Mesothelial cell of epicardium (in vitro differentiated cells): Measurements from ENCODE around the gene CCL1. TPM values are rescaled to one million over a fixed set of nuclear protein-coding genes. Genes with fewer than 3 reads are reported as not detected.

Source experiments
- DNase-seq, 2 experiments: peaks; one replicate each; pipeline ENCODE4 v3.0.0; 2021; ENCODE audit warnings: low spot score in 2 of 2; ENCODE audit not compliant: unreplicated experiment in 2 of 2
- H3K27ac Mint-ChIP-seq: 2 replicates; pipeline ENCODE4 v1.8.0; 2021; ENCODE audit warnings: mixed read lengths
- H3K27me3 Mint-ChIP-seq: 2 replicates; pipeline ENCODE4 v1.8.0; 2021; ENCODE audit warnings: low read depth, mixed read lengths
- H3K36me3 Mint-ChIP-seq: 2 replicates; pipeline ENCODE4 v1.8.0; 2021; ENCODE audit warnings: mixed read lengths
- H3K4me1 Mint-ChIP-seq: 2 replicates; pipeline ENCODE4 v1.8.0; 2021; ENCODE audit warnings: mixed read lengths
- H3K4me3 Mint-ChIP-seq: 2 replicates; pipeline ENCODE4 v1.8.0; 2021; ENCODE audit warnings: mild to moderate bottlenecking, moderate library complexity, mixed read lengths
- H3K9me3 Mint-ChIP-seq: 2 replicates; pipeline ENCODE4 v1.8.0; 2021; ENCODE audit warnings: mixed read lengths
- CTCF ChIP-seq: fragments of 200-600 bp; sonication (generic); IDR thresholded peaks from one replicate; pipeline ENCODE4 v1.5.0; 2021; ENCODE audit warnings: antibody characterized with exemption; ENCODE audit not compliant: unreplicated experiment
- total RNA-seq: library from RNA; stranded (reverse); gene quantifications from 3 replicates; pipeline ENCODE4 v1.2.1, GENCODE V29; 2021

Gene CCL1
- total RNA-seq, 1 donor from 2014 or later: not detected

DNA sequence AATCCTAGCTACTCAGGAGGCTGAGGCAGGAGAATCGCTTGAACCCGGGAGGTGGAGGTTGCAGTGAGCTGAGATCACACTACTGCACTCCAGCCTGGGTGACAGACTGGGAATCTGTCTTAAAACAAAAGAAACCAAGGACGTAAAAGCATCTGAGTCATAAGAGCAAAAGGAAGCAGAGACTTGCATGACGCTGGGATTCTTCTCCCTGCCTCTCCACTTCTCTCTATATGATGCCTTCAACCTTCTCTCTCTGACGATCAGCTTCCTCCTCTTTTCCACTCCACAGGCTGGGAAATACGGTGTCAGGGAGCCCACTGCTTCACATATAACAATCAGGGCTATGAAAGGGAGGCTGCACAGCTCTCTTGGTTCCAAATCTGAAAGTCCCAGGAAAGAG is 43.2 kb upstream of the CCL1 start:
- DNase-seq: no peak
- Mint-ChIP-seq H3K4me3 (no peak overlapping the region), H3K27me3 (peaks cover 43% of the 10 kb centered on the region), H3K27ac (no peak overlapping the region), H3K9me3 (no peaks in the 10 kb centered on the region), H3K4me1 (no peaks in the 10 kb centered on the region), H3K36me3 (no peaks in the 10 kb centered on the region)
- TF ChIP-seq CTCF: no peak

DNA sequence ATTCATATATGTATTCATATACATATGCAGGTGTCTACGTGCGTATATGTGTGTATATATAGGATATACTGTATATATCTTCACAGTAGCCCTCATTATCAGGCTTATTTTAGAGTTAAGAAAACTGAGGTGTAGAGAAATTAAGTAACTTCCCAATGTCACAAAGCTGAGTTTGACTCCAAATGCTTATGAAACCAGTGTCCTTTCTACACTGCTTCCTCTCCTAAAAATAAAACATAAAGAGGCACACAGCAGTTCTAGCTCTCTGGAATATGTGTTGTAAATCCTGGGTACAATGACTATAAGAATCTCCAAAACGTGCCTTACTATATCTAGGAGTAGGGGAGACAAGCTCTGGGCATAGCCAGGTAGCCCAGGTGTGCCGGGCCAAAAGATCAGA is 40.0 kb upstream of the CCL1 start:
- H3K4me1 Mint-ChIP-seq: no peaks in the 10 kb centered on the region
- no peak overlapping the region for H3K27ac Mint-ChIP-seq
- H3K9me3 Mint-ChIP-seq: no peaks in the 10 kb centered on the region
- no peak for DNase-seq
- peaks cover 40% of the 10 kb centered on the region for H3K27me3 Mint-ChIP-seq
- no peaks in the 10 kb centered on the region for H3K36me3 Mint-ChIP-seq
- TF ChIP-seq CTCF: no peak
- H3K4me3 Mint-ChIP-seq: no peak overlapping the region

DNA sequence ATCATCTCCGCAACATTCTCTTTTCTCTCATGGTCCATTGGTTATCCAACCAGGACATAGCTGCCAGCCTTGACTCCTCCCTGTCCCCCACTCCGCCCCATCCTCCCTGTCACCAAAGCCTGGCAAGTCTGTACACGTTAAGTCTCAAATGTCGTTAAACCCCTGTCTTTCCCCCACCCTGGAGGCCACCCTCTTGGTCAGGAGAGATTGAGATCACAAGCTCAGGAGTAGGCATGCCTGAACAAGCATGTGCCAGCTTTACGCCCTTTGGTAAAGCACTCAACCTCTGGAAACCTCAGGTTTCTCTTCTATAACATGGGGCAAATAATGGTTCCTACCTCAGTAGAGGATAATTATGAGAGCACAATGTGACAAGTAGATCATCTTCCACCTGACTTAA is 38.1 kb upstream of the CCL1 start:
- TF ChIP-seq CTCF: no peak
- Mint-ChIP-seq H3K27me3 (peaks cover 47% of the 10 kb centered on the region), H3K4me3 (no peak overlapping the region), H3K9me3 (no peaks in the 10 kb centered on the region), H3K36me3 (no peaks in the 10 kb centered on the region), H3K27ac (no peak overlapping the region), H3K4me1 (no peaks in the 10 kb centered on the region)
- no peak for DNase-seq

GRCh38 chr17:34400301-34400931 is 37.4 kb upstream of the CCL1 start:
- H3K4me3 Mint-ChIP-seq: no peak overlapping the region
- DNase-seq: no peak
- H3K27ac Mint-ChIP-seq: no peak overlapping the region
- H3K36me3 Mint-ChIP-seq: no peaks in the 10 kb centered on the region
- TF ChIP-seq CTCF: no peak
- peaks cover 50% of the 10 kb centered on the region for H3K27me3 Mint-ChIP-seq
- H3K4me1 Mint-ChIP-seq: no peaks in the 10 kb centered on the region
- no peaks in the 10 kb centered on the region for H3K9me3 Mint-ChIP-seq

DNA sequence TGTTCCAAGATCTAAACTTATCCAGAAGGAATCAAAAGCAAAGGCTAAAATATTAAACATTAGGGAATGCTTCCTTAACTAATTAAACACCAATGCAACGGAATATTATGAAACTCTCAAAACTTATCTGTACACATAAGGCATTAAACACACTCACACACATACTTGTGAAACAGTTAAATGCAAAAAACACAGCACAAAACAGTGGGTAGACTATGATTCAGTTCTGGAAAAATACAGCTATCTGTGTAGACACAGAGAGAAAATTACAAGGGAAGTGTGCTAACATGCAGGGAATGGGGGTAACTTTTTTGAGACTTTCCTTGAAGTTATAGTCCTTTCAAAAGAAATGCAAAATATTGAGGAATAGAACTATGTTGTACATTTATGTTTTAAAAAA is 36.7 kb upstream of the CCL1 start:
- no peak for TF ChIP-seq CTCF
- DNase-seq: no peak
- Mint-ChIP-seq H3K27ac (no peak overlapping the region), H3K36me3 (no peaks in the 10 kb centered on the region), H3K9me3 (no peaks in the 10 kb centered on the region), H3K4me3 (no peak overlapping the region), H3K27me3 (peaks cover 56% of the 10 kb centered on the region), H3K4me1 (no peaks in the 10 kb centered on the region)

DNA sequence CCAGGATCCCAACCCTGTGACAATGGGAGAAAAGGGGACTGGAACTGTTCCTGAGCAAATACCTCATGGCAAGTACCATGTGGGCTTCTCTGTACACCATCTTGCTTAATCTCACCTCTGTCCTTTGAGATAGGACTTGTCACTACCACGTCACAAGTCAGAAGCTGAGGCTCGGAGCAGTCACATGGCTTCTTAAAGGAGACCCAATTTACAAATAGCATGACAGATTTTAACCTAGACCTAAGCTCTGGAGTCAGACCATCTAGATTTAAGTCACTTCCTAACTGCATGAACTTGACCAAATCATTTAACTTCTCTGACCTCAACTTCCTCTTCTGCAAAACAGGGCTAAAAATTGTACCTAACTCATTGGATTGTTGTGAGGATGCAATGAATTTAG is 36.0 kb upstream of the CCL1 start:
- DNase-seq: no peak
- H3K4me3 Mint-ChIP-seq: no peak overlapping the region
- TF ChIP-seq CTCF: no peak
- no peaks in the 10 kb centered on the region for H3K9me3 Mint-ChIP-seq
- H3K36me3 Mint-ChIP-seq: no peaks in the 10 kb centered on the region
- peaks cover 60% of the 10 kb centered on the region for H3K27me3 Mint-ChIP-seq
- no peak overlapping the region for H3K27ac Mint-ChIP-seq
- H3K4me1 Mint-ChIP-seq: no peaks in the 10 kb centered on the region
